Measurements from ENCODE around the gene CCNY.
"Not testable (repeated sequence)": the region's sequence is repeated elsewhere in the genome, so short reads cannot be mapped to it uniquely, and the experiment has no call there.

CCNY gene

GRCh38 chr10:35532141-35532540 lies 195.8 kb downstream of the CCNY start:
- Histone ChIP-seq H3K27ac (ENCODE audit: insufficient read depth, low read depth, low read length, poor library complexity, severe bottlenecking) (no peak overlapping the region), H3K4me1 (ENCODE audit: control insufficient read depth, insufficient read depth, low read length) (no peaks in the 10 kb centered on the region), H3K9me3 (ENCODE audit: control insufficient read depth, low read length) (no peaks in the 10 kb centered on the region), H3K27me3 (ENCODE audit: control insufficient read depth, insufficient read depth, low read length, poor library complexity, severe bottlenecking) (no peaks in the 10 kb centered on the region), H3K4me3 (ENCODE audit: insufficient read depth, low read depth, low read length) (no peak overlapping the region), H3K36me3 (ENCODE audit: control insufficient read depth, insufficient read depth, low read length) (peaks cover 24% of the 10 kb centered on the region)
- whole genome bisulfite sequencing, 2 experiments = 95 to 97% methylated on average over 5 of the region's 5 CpGs

GRCh38 chr10:35533565-35533964 lies 197.3 kb downstream of the CCNY start:
- Histone ChIP-seq H3K4me3 (ENCODE audit: insufficient read depth, low read depth, low read length) (no peak overlapping the region), H3K9me3 (ENCODE audit: control insufficient read depth, low read length) (no peaks in the 10 kb centered on the region), H3K27ac (ENCODE audit: insufficient read depth, low read depth, low read length, poor library complexity, severe bottlenecking) (no peak overlapping the region), H3K4me1 (ENCODE audit: control insufficient read depth, insufficient read depth, low read length) (no peaks in the 10 kb centered on the region), H3K36me3 (ENCODE audit: control insufficient read depth, insufficient read depth, low read length) (peaks cover 24% of the 10 kb centered on the region), H3K27me3 (ENCODE audit: control insufficient read depth, insufficient read depth, low read length, poor library complexity, severe bottlenecking) (no peaks in the 10 kb centered on the region)
- 89 to 95% methylated on average over 4 of the region's 4 CpGs for WGBS, 2 experiments

GRCh38 chr10:35535136-35535535 lies 198.8 kb downstream of the CCNY start:
- Histone ChIP-seq H3K27me3 (ENCODE audit: control insufficient read depth, insufficient read depth, low read length, poor library complexity, severe bottlenecking) (no peaks in the 10 kb centered on the region), H3K4me3 (ENCODE audit: insufficient read depth, low read depth, low read length) (no peak overlapping the region), H3K27ac (ENCODE audit: insufficient read depth, low read depth, low read length, poor library complexity, severe bottlenecking) (no peak overlapping the region), H3K36me3 (ENCODE audit: control insufficient read depth, insufficient read depth, low read length) (peaks cover 22% of the 10 kb centered on the region), H3K4me1 (ENCODE audit: control insufficient read depth, insufficient read depth, low read length) (no peaks in the 10 kb centered on the region), H3K9me3 (ENCODE audit: control insufficient read depth, low read length) (no peaks in the 10 kb centered on the region)
- WGBS, 2 experiments = 96 to 97% methylated on average over 3 of the region's 3 CpGs

DNA sequence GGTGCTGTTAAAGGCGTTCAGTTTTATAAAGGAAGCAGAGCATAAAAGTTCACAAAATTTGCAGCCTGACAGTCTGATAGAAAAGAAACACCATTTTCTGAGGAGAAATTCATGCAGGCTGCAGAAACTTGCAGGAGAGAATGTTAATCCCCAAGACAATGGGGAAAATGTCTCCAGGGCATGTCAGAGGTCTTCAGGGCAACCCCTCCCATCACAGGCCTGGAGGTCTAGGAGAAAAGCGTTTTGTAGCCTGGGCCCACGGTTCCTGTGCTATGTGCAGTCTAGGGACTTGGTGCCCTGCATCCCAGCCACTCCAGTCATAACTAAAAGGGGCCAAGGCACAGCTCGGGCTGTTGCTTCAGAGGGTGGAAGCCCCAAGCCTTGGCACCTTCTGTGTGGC lies 200.5 kb downstream of the CCNY start:
- Histone ChIP-seq H3K4me1 (ENCODE audit: control insufficient read depth, insufficient read depth, low read length) (no peaks in the 10 kb centered on the region), H3K27me3 (ENCODE audit: control insufficient read depth, insufficient read depth, low read length, poor library complexity, severe bottlenecking) (no peaks in the 10 kb centered on the region), H3K9me3 (ENCODE audit: control insufficient read depth, low read length) (no peaks in the 10 kb centered on the region), H3K4me3 (ENCODE audit: insufficient read depth, low read depth, low read length) (no peak overlapping the region), H3K36me3 (ENCODE audit: control insufficient read depth, insufficient read depth, low read length) (peaks cover 20% of the 10 kb centered on the region), H3K27ac (ENCODE audit: insufficient read depth, low read depth, low read length, poor library complexity, severe bottlenecking) (no peak overlapping the region)
- 85 to 90% methylated on average over 4 of the region's 4 CpGs for WGBS, 2 experiments

DNA sequence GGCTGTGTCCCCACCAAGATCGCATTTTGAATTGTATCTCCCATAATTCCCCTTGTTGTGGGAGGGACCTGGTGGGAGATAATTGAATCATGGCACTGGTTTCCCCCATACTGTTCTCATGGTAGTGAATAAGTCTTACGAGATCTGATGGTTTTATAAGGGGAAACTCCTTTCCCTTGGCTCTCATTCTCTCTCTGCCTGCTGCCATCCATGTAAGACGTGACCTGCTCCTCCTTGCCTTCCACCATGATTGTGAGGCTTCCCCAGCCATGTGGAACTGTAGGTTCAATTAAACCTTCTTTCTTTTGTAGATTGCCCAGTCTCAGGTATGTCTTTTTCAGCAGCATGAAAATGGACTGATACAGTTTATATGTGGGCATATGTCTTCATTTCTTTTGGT lies 201.6 kb downstream of the CCNY start:
- not testable (repeated sequence) for H3K27me3 ChIP-seq (ENCODE audit: control insufficient read depth, insufficient read depth, low read length, poor library complexity, severe bottlenecking); H3K4me3 ChIP-seq (ENCODE audit: insufficient read depth, low read depth, low read length); H3K9me3 ChIP-seq (ENCODE audit: control insufficient read depth, low read length); H3K27ac ChIP-seq (ENCODE audit: insufficient read depth, low read depth, low read length, poor library complexity, severe bottlenecking); H3K4me1 ChIP-seq (ENCODE audit: control insufficient read depth, insufficient read depth, low read length)
- peaks cover 20% of the 10 kb centered on the region for H3K36me3 ChIP-seq (ENCODE audit: control insufficient read depth, insufficient read depth, low read length)
- WGBS, 2 experiments = 92 to 99% methylated on average over 3 of the region's 3 CpGs

DNA sequence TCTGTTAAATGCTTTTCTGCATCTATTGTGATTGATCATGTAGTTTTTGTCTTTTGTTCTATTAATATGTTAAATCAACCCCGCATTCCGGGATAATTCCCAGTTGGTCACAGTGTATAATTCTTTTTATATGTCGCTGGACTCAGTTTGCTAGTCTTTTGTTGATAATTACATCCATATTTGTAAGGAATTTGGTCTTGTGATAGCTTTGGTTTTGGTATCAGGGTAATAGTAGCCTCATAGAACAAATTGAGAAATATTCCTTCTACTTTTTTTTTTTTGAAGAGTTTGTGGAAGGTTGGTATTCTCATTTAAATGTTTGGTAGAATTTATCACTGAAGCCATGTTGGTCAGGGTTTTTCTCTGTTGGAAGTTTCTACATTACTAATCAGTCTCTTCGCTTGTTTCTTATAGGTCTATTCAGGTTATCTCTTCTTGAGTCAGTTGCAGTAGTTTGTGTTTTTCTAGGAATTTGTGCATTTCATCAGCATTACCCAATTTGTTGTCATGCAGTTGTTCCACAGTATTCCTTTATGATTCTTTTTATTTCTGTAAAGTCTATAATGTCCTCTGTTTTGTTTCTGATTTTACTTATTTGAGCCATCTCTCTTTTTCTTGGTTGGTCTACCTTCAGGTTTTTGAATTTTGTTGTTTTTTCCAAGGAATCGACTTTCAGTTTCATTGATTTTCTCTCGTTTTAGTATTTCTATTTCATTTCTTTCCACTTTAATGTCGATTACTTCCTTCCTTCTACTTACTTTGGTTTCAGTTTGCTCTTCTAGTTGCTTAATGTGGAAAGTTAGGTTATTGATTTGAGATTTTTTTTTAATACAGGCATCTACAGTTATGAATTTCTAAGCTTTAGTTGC lies 204.2 kb downstream of the CCNY start:
- 86 to 94% methylated on average over 5 to 6 of the region's 7 CpGs for WGBS, 2 experiments
- Histone ChIP-seq H3K27ac (ENCODE audit: insufficient read depth, low read depth, low read length, poor library complexity, severe bottlenecking) (no peak overlapping the region), H3K4me3 (ENCODE audit: insufficient read depth, low read depth, low read length) (no peak overlapping the region), H3K4me1 (ENCODE audit: control insufficient read depth, insufficient read depth, low read length) (peaks cover 4% of the 10 kb centered on the region), H3K9me3 (ENCODE audit: control insufficient read depth, low read length) (no peaks in the 10 kb centered on the region), H3K36me3 (ENCODE audit: control insufficient read depth, insufficient read depth, low read length) (peaks cover 2% of the 10 kb centered on the region), H3K27me3 (ENCODE audit: control insufficient read depth, insufficient read depth, low read length, poor library complexity, severe bottlenecking) (no peaks in the 10 kb centered on the region)

DNA sequence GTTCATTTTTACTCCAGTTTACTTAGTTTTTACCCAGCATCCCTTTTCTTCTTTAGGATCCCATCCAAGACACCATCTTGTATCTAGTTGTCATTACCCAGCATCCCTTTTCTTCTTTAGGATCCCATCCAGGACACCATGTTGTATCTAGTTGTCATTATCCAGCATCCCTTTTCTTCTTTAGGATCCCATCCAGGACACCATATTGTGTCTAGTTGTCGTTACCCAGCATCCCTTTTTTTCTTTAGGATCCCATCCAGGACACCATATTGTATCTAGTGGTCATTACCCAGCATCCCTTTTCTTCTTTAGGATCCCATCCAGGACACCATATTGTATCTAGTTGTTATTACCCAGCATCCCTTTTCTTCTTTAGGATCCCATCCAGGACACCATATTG lies 205.4 kb downstream of the CCNY start:
- Histone ChIP-seq H3K36me3 (ENCODE audit: control insufficient read depth, insufficient read depth, low read length) (no peaks in the 10 kb centered on the region), H3K9me3 (ENCODE audit: control insufficient read depth, low read length) (no peaks in the 10 kb centered on the region), H3K4me1 (ENCODE audit: control insufficient read depth, insufficient read depth, low read length) (peaks cover 9% of the 10 kb centered on the region), H3K27ac (ENCODE audit: insufficient read depth, low read depth, low read length, poor library complexity, severe bottlenecking) (no peak overlapping the region), H3K27me3 (ENCODE audit: control insufficient read depth, insufficient read depth, low read length, poor library complexity, severe bottlenecking) (no peaks in the 10 kb centered on the region), H3K4me3 (ENCODE audit: insufficient read depth, low read depth, low read length) (no peak overlapping the region)
- WGBS, 2 experiments = 94 to 97% methylated on average over 1 of the region's 1 CpG

DNA sequence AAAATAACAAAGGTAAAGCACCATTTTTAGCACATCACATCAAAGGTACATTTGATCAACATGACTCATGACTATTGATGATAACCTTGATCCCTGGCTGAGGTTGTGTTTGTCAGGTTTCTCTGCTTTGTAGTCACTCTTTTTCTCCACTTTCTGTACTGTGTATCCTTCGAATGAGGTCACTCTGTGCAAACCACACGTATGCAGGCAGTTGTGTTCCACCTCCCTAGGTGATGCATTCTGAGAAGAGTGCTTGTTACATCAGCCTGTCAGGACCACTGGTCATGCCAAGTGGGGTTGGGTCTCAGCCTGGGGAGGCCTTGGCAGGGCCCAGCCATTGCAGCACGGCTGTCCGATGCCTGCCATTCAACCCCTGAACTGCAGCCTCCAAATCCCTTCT lies 206.0 kb downstream of the CCNY start:
- WGBS, 2 experiments = 93 to 96% methylated on average over 4 of the region's 4 CpGs
- Histone ChIP-seq H3K9me3 (ENCODE audit: control insufficient read depth, low read length) (no peaks in the 10 kb centered on the region), H3K27ac (ENCODE audit: insufficient read depth, low read depth, low read length, poor library complexity, severe bottlenecking) (no peak overlapping the region), H3K36me3 (ENCODE audit: control insufficient read depth, insufficient read depth, low read length) (no peaks in the 10 kb centered on the region), H3K4me1 (ENCODE audit: control insufficient read depth, insufficient read depth, low read length) (peaks cover 9% of the 10 kb centered on the region), H3K4me3 (ENCODE audit: insufficient read depth, low read depth, low read length) (no peak overlapping the region), H3K27me3 (ENCODE audit: control insufficient read depth, insufficient read depth, low read length, poor library complexity, severe bottlenecking) (no peaks in the 10 kb centered on the region)

DNA sequence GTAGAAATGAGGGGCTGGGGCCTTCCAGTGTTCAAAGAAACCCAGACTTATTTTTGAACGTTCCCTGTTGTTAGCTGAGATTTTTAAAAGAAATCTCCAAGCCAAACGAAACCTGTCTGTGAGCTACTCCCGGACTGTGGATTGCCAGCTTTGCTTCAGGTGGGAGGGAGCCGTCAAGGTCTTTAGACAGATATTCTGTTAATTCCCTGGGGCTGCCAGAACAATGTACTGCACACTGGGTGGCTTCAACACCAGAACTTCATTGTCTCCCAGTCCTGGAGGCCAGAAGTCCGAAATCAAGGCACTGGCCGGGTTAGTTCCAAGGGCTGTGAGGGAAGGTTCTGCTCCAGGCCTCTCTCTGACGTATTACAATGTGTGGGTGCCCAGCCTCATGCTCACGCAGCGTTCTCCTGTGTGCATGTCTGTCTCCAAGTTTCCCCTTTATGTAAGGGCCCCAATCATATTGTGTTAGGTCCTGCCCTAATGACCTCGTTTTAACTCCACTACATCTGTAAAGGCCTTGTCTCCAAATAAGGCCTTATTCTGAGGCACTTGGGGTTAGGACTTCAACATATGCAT lies 208.9 kb downstream of the CCNY start:
- H3K4me1 ChIP-seq (ENCODE audit: control insufficient read depth, insufficient read depth, low read length) = peaks cover 9% of the 10 kb centered on the region
- WGBS, 2 experiments = 88 to 91% methylated on average over 10 of the region's 10 CpGs
- H3K27me3 ChIP-seq (ENCODE audit: control insufficient read depth, insufficient read depth, low read length, poor library complexity, severe bottlenecking) = no peaks in the 10 kb centered on the region
- H3K4me3 ChIP-seq (ENCODE audit: insufficient read depth, low read depth, low read length) = no peak overlapping the region
- H3K36me3 ChIP-seq (ENCODE audit: control insufficient read depth, insufficient read depth, low read length) = no peaks in the 10 kb centered on the region
- H3K9me3 ChIP-seq (ENCODE audit: control insufficient read depth, low read length) = no peaks in the 10 kb centered on the region
- H3K27ac ChIP-seq (ENCODE audit: insufficient read depth, low read depth, low read length, poor library complexity, severe bottlenecking) = no peak overlapping the region

- H3K27me3 ChIP-seq (ENCODE audit: control insufficient read depth, insufficient read depth, low read length, poor library complexity, severe bottlenecking) = no peaks in the 10 kb centered on the region
- H3K27ac ChIP-seq (ENCODE audit: insufficient read depth, low read depth, low read length, poor library complexity, severe bottlenecking) = no peak overlapping the region
- no peak overlapping the region for H3K4me3 ChIP-seq (ENCODE audit: insufficient read depth, low read depth, low read length)
- no peaks in the 10 kb centered on the region for H3K9me3 ChIP-seq (ENCODE audit: control insufficient read depth, low read length)
- H3K36me3 ChIP-seq (ENCODE audit: control insufficient read depth, insufficient read depth, low read length) = no peaks in the 10 kb centered on the region
- WGBS, 2 experiments = 93 to 98% methylated on average over 6 of the region's 6 CpGs
- peaks cover 14% of the 10 kb centered on the region for H3K4me1 ChIP-seq (ENCODE audit: control insufficient read depth, insufficient read depth, low read length)
Measured at GRCh38 chr10:35545878-35546590, 209.7 kb downstream of the CCNY start.
